GM19239 (cell line): ENCODE data around the gene SEMA4B.

Experiments
- DNase-seq: peaks from one replicate; pipeline ENCODE4 v3.0.0; 2011; ENCODE audit warnings: low spot score; ENCODE audit not compliant: insufficient read length
- FAIRE-seq: peaks from 2 replicates; lab custom pipeline; 2011; peaks lifted over from hg19 to GRCh38; lab: Jason Lieb, UNC

The SEMA4B gene

DNA sequence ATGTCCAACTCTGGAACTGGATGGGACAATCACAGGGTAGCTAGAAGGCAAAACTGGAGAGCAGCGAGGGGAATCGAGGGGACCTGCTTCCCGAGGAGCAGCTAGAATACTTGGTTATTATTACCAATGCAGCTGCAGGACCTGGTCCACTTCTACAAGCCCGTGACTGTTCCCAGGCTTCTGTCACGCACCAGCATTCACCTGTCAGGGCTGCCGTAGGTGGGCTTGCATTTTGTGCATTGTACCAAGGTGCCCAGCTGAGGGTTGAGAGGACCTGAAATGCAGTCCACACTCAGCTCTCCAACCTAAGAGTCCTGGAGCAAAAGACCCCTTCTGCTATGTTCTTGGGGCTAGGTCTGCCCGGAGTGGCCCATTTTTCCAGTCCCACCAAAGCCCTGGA, 2.3 kb downstream of the SEMA4B start:
- no peak for FAIRE-seq
- no peak for DNase-seq

DNA sequence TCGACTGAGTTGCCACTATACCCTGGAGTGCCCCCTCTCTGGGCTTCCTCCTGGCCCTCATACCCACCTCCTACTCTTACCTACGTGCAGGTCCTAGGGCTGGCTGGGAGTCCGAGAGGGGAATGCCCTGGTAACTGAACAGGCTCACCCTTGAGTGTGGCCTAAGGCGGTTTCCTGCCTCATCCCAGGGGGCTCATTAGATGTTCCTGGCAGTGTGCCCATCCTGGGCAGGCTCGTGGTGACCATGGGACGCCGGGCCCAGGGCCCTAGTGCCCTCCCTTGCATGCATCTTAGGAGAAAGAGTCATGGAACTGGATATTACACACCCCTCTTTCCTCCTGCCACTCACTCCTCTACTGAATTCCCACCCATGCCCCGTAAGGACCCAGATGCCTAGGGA, 2.8 kb downstream of the SEMA4B start:
- FAIRE-seq = no peak
- no peak for DNase-seq

DNA sequence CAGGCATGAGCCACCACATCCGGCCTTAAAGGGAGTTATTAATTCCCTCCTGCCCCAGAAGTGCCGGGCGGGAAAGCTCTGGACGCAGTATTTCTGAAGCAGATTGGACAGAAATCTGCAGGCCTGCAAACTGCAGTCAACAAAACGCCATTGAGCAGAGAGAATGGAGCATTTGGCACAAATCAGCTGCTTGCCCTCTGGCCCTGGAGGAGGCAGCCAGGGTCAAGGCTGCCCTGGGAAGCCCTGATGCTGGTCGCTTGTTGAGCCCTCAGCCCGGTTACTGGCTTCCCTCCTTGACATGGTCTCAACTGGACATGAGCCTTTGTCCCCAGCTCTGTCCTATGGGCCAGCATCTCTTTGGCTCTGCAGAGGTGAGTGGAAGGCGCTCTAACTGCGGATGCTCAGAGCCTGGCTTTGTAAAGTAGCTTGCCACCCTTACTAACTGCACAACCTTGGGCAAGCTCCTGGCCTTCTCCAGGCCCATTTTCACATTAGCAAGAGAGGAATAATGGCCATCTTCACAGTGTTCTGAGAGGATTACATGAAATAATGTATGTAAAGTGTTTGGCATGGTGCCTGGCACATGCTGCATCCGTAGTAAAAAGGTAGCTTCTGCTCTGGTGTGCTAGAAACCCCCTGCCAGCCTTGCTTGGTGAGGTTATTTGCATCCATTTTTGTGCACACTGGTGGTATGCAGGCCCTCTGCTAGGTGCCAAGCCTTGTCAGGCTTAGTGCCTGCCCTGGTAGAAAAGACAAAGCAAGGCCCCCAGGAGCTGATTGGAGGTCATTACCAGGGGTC, 4.1 kb downstream of the SEMA4B start:
- FAIRE-seq (no peak), DNase-seq (no peak)

DNA sequence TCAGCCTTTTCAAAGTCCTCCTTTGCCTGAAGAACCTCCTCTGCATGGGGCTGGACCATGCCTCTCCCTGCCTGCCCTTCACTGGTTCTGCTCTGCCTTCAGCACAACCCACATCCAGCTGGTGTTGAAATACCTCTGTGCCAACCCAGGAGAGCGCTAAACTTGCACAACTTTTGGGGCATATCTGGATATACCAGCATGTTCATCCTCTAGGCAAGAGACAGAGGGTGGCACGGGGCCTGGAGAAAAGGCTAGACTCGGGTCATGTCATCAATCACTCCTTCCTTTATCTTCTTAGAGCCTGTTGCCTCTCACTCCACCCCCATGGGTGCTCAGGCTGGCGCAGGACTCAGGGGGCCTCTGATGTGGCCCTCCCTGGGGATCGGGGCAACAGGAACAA, 4.8 kb downstream of the SEMA4B start:
- DNase-seq = no peak
- no peak for FAIRE-seq

DNA sequence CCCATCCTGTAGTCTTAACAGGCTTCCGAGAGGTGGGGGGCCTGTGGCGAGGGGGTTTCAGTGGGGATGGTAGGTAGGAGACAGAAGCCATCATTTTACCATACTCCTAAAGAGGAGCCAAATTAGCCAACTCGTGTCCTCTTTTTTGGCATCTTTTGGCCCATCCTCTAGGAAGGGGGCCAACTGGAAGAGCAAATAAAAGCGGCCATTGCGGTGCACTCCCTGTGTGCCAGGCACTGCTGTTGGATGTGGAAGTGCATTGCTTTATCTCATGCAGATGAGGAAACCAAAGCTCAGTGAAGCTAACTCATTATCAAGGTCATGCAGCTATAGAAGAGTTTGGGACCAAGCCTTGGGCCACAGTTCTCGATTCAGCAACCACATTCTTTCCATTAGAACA, 6.1 kb downstream of the SEMA4B start:
- DNase-seq (no peak), FAIRE-seq (no peak)

DNA sequence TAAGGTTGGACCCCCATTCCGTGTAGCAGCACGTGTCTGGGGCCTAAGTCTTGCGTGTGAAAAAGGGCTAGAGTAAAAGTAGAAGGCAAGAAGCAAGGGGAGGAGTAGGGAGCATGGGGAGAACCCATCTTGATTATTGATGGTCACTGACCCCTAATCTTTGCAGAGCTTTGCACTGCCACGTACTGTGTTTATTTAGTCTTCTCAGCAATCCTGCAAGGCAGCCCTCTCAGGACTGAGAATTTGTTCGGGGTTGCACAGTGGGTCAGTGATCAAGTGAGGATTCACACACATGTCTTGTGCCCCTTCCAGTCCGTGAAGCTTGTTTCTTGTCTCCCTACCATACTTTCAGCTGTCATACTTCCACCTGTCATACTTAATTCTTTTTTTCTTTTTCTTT, 7.2 kb downstream of the SEMA4B start:
- DNase-seq = no peak
- no peak for FAIRE-seq

DNA sequence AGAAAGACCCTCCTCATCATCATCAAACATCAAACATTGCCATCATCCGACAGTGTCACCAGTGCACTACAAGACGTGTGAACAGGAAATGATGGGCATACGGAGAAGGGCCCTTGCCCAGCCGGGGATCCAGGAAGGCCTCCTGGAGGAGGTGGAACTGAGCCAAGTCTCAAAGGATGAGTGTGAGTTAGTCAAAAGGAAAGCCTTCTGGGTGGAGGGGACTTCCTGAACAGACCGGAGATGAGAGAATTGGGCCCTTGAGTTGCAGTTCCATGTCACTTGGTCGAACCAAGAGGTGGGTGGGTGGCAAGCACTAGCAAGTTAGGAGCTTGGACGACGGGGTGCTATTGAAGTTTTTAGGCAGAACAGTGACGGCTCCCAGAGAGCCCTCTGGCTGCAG, 8.5 kb downstream of the SEMA4B start:
- no peak for DNase-seq
- FAIRE-seq = no peak

DNA sequence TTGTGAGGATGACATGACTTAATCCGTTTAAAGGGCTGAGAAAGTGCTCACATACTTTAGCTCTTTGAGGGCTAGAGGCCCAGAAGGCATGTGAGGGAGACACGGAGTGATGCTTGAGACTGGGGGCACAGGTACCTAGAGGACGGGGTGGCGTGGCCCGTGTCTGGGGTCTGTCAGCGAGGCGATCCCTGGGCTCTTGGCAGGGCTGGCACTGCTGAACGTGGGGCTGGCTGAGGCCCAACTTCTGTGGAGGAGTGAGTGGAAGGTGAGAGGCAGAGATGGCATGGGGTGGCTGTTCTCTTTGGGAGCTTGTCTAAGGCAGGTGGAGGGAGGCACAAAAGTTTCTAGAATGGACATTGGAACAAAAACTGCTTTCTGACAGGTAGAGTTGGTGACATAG, 9.5 kb downstream of the SEMA4B start:
- DNase-seq (no peak), FAIRE-seq (no peak)

DNA sequence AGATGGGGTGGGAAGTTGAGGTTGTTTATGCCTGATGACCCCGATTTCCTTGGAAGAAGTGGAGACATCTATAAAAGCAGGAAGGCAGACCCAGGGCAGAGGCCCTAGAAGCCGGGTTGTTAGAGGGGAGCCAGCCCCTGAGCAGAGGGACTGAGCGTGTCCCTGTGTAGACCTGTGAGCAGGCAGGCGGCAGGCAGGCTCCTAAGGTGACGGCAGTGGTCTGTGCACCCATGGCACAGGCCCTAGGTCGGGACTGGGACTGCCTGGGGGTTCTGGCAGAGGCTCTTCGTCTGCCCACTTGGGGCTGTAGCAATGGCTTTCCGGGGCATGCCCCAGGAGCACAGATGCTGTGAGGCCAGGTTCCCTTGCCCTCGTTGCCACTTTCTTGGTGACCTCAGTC, 9.9 kb downstream of the SEMA4B start:
- DNase-seq (no peak), FAIRE-seq (no peak)

DNA sequence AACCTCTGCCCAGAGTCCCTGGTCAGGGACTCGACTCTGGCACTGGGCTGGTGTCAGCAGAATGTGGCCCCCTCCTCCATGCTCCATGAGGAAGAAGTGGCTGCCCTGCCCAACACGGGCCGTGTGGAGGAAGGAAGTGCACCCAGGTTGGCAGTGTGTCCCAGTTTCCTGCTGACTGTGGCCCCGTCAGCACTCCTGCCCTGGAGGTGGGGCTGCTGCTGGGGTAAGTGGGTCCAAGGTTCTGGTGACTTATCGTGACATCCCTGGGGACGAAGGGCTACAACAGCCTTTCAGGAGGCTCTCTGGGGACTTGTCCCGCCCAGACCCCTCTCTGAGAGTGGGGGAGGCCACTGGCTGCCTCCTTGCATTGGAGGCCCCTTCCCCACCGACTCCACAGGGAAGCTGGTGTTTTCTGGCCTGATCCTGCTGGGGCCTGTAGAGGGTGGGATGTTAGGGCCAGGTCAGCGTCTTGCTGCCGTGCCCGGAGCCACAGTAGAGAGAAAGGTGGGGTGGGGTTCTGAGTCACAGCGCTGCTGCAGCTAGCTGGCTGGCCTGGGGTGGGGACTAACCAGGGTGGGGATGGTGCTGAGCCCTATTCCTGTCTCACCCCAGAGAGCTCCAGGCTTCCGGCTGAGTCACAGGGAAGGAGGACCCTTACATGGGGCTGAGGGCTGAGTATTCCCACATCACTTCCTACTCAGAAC, 10.5 kb downstream of the SEMA4B start:
- DNase-seq (no peak), FAIRE-seq (no peak)

DNA sequence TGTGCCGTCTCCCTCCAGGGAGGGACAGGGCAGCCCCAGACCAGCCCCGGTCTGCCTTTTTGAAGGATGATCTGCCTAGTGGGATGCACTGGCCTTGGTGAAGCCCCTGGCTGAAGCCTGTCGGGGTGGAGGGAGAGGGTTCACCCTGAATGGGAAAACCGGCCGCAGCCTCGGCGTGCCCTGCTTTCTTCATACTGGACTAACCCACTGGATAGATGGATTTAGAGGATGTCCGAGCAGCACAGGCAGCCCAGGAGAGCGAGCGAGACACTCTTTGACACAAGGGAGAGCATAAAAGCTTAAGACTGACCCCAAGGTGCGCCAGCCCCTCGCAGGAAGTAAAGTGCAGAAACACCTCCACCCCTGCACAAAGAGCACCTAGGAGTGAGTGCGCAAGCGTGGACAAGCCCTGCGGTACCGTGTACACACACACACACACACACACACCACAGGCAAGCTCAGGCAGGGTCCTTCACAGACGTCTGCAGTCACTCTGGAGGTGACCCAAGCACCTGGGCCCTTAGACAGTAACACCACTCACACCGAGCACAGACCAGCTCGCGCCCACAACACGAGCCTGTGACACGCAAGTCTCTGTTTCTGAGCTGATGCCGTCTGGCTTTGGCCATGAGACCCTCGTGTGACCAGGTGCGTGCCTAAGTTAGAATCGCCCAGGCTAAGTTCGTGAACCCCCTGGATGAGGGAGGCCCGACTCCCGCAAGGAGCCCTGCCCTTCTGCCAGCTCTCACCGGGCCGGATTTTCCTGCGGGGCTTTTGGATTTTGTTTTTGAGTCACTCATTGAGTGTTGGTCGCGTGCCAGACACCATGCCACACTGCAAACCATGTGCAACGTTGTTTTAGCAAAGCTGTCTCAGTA, 11.3 kb downstream of the SEMA4B start:
- DNase-seq (no peak), FAIRE-seq (no peak)

DNA sequence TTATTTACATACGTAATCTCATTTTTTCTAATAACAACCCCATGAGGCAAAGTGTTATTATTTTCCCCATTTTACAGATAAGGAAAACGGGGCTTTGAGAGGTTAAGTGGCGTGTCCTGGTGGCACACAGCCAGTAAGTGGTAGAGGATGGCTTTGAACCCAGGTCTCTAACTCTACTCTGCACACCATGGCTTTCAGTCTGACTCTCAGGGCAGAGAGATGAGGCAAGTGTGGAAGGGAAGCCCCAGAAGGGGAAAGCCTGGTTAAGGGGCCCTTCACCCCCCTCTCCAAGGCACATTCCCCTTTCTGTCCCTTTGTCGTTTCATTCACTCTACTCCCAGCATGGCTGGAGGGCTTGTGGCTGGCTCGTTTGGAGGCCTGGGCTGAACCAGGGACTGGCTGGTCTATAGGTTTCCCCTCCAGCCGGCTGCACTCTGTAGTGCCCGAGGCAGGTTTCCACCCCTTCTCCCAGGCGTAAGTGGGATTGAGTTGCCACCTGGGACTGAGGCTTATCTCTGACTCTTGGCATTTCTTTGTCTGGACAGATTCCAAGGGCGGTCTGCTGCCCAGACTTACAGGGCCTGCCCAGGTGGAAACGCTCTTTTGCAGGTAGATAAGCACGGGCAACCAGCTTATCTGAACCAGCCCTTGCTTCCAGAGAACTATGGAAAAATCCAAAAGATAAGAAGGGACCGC, 12.1 kb downstream of the SEMA4B start:
- DNase-seq (no peak), FAIRE-seq (no peak)

DNA sequence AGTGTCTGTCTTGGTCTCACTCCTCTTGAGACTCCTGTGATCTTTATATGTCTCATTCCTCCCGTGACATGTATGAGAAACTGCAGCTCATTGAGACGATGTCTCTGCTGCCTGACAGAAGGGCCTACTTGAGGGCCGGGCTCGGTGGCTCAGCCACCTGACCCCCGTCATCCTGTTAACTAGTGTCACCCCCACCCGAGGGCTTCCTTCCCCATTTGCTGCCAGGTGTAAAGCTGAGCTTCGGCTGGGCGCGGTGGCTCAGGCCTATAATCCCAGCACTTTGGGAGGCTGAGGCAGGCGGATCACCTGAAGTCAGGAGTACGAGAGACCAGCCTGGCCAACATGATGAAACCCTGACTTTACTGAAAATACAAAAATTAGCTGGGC, 12.7 kb downstream of the SEMA4B start:
- FAIRE-seq (no peak), DNase-seq (no peak)

DNA sequence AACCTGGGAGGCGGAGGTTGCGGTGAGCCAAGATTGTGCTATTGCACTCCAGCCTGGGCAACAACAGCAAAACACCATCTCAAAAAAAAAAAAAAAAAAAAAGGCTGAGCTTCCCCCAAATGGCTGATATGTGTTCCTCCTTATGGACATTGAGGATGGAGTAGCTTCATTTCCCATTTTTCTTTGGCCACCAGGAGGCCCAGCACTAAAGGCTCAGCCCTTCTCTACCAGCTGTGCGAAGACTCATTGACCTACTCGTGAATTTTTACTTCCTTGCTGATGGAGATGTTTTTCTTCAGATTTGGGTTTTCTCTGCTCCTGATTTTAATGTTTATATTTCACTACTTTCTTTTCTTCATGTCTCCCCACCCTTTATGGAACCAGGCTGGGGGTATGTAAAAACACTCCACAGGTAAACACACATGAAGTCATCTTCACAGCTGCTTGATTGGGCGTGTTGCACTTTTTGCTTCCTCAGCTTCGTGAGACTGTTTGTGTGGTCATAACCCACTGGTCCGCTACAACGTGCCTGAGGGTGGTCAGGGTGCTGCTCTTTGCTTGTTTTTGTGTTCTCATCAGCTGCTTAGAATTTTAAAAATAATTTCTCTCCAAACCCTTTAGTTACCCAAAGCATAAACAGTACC, 13.5 kb downstream of the SEMA4B start:
- FAIRE-seq = no peak
- DNase-seq = no peak

DNA sequence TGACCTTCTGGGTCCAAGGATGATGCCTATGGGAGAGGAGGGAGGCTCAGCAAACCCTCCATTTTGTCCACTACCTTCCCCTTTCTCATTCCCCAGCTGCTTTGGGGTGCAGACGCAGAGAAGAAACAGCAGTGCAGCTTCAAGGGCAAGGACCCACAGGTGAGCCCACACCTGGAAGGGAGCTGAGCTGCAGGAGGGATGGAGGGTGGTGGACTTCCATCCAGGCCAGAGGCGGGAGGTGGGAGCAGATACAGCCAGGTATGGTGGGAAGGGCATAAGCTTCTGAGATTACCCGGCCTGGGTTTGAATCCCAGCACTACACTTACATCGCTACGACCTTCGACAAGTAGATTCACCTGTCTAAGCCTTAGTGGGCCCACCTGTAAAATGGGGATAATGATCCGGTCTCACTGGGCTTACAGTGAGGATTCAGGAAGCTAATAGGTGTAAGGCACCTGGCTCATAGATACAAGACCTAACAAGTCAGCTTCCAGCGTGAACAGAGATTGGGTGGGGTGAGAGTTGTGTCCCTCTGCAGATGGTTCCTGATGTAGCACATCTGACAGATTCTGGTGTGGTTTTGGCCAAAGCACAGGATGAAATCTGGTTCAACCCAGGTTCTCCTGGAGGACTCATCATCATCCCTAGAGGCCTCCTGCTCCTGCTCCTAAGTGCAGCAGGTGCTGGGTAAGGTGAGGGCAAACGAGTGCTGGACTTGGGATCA, 16.7 kb downstream of the SEMA4B start:
- DNase-seq (no peak), FAIRE-seq (no peak)

DNA sequence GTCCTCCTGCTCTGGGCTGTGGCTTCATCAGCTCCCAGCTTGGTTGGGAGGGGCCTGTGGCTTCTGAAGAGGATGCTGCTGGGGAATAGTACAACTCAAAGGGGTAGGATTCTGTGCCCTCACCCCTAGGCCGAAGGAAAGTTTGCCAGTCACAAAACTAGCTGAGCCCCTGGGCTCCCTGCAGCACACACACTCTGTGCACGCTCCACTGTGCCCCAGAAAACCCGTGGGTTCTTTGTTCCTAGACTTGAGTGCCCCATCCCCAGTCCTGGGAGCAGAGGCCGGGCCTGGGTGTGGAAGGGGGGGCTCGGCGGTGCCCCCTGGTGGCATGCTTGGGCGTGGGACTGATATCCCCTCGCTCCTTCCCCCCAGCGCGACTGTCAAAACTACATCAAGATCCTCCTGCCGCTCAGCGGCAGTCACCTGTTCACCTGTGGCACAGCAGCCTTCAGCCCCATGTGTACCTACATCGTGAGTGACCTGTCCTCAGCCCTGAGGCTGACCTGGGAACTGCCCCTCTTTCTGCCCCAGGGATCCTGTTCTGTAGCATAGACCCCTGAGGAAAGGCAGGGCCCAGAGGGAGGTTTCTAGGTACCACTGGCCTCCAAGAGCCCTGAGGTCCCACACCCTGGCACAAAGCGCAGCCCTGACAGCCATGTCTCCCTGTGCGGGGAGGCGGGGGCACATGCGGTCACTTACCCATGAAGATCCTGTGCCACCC, 18.5 kb downstream of the SEMA4B start:
- DNase-seq (no peak), FAIRE-seq (no peak)

DNA sequence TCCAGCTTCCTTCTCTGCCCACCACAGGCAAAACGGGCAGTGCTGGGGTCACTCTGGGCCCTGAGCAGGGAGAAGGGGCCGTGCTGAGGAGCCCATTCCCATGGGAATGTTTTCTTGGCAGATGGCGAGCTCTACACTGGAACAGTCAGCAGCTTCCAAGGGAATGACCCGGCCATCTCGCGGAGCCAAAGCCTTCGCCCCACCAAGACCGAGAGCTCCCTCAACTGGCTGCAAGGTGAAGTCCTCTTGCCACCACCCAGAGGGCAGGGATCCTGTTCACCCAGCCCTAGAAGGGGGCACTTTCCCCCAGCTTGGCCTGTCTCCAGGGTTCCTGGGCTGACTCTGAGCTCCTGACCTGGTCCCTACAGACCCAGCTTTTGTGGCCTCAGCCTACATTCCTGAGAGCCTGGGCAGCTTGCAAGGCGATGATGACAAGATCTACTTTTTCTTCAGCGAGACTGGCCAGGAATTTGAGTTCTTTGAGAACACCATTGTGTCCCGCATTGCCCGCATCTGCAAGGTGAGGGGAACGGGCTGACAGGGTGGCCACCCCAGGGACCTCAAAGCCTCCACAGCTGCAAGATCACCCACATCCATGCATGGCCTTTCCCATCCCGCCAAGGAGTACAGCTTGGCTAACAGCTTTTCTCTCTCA, 20.2 kb downstream of the SEMA4B start:
- peak; percentile 65 for DNase-seq
- FAIRE-seq = peak; percentile 71

DNA sequence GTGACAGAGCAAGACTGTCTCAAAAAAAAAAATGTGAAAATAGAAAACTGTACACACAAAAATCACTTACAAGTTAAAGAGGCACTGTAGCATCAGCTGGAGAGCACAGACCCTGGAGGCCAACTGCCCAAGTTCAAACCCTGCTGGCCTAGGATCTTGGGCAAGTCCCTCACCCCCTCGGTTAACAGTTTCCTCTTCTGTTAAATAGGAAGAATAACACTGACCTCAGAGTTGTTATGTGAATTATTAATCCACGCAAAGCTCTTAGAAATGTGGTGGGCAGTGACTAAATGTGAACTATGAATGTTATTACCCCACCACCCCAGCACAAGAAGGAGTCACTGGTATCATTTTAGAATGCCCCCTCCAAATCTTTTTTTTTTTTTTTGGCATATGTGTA, 21.4 kb downstream of the SEMA4B start:
- DNase-seq (no peak), FAIRE-seq (no peak)
